ENCODE results near the gene FABP3.

The FABP3 gene

DNA sequence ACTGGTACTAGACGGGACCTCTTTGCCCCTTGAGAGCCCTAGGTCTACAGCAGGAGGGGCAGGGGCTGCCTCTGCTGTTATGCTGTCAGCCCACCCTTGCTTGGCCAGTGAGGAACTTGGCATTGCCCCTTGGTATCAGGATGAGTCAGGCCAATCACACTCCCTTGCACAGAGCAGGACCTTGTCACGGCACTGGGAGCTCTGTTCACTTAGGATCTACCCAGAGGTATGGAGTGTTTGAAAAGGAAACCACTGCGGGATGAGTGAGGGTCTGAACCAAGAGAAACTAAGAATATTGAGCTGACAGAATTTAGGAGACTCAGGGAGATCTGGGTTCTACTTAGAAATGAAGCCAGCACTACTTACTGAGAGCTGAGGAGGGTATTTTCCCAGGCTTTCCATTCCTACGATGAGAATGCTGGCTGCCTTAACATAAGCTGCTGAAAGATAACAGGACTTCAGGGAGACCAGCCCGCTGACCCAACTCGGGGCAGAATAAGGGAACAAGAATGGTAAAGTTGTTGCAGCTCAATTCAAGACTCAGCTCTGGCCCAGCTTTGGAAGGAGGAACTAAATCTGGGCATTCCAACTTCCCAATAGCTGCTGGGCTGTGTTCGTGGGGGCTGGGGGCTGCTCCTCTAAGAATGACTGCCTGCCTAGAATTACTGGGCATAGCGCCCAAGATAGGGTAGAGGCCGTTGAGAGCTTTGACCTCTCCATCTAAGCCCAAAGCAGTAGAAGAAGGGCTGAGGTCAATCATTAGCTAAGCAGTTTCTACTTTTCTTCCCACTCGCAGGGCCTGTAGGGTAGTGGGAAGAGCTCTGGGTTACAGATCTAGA lies 1.5 kb downstream of the FABP3 start:
- DNase-seq (ENCODE audit: low spot score): no peak

DNA sequence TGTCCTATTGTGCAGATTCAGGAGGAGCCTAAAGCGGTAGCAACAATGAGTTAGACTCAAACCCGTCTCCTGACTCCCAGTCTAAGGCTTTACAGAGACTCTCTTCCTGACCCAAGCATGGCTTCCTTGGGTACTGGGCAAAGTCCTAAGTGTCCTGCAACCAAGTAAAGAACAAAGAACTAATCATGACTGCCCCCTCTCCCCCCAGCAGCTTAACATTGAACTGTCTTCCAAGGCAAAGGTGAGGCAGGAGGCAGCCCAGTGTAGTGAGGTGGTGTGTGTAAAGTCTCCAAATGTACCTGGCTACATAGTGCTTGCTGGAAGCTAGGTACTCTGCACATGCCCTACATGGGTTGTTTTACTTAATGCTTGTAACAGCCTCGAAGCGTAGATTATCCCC lies 2.3 kb downstream of the FABP3 start:
- no peak for DNase-seq (ENCODE audit: low spot score)

DNA sequence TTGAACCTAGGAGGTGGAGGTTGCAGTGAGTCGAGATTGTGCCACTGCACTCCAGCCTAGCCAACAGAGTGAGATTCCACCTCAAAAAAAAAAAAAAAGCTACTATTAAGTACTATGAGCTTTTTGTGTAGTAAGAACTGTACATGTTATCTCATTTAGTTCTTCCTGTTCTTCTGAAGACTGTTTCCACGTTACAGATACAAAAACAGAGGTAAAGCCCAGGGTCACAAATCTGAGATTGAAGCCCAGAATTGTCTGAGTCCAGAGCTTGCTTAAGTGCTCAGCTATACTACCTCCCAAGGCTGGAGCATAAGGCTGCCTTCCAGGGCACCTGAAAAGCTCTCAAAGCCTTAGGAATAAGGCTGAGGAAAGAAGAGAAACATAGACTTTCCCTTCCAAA lies 2.9 kb downstream of the FABP3 start:
- no peak for DNase-seq (ENCODE audit: low spot score)

DNA sequence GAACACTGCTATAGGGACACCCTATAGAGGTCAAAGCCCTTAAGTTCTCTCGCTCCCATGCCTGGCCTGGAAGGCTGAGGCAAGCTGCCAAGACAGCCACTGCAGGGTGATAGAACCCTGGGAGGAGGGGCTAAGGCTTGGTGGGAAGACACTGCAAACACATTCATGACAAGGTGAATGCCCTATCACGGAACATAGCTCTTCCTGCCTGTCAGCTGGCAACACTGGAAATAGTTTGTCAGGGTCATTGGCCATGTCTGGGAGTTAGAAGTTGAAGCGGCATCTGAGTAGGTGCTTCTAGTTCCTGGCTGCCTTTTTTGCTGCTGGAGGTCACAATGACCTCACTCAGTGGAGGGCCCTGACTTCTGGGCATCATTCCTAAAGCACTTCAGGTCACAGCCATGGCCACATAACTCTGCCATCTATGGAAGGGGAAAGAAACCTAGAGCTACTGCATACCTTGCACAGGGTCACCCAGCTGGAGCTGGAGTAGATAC lies 4.2 kb downstream of the FABP3 start:
- no peak for DNase-seq (ENCODE audit: low spot score)

DNA sequence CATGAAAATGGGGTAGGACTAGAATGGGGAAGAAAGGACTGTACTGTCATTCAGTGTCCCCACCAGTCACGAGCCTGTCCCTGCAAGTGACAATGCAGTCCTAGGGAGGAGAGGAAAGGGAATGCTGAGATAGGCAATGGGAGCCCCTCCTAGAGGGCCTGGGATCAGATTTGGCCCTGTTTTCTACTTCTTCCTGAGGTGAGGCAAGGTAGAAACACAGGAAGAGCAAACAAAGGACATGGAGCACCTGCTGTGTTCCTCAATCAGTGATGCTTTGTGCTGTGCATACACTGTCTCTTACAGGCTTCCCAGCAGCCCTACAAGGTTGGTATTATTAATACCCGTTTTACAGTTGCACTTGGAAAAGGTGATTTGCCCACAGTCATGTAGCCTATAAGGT lies 6.1 kb downstream of the FABP3 start:
- no peak for DNase-seq (ENCODE audit: low spot score)

DNA sequence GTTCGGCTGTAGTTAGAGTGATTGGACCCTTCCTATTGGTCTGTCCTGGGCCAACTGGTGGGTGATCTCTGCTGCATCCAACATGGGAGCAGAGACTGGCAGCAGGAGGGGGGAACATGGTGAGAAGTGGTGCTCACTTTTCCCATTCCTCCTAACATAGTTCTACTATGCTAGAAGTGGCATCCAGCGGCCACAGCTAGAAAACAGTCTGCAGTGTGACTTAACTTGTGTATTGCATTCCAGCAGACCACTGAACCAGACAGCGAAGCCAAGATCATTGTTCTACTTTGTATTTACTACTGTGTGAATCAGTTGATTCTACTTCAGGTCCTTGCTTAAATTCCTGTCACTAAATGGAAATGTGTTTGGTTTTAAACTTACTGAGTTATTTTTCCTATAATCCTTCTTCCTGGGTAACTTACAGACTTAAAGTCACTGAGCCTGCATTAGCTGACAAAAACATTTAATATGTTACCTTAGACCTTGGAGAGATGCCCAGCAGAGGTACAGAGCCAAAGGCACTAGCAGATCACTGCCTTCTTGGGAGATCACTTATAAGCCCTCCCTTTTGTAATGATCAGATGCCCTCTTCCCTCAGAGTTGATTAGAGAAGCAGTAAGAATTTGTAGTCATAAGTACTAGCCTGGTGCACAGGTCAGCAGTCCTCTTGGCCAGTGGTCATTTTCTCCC lies 8.2 kb downstream of the FABP3 start:
- no peak for DNase-seq (ENCODE audit: low spot score)

DNA sequence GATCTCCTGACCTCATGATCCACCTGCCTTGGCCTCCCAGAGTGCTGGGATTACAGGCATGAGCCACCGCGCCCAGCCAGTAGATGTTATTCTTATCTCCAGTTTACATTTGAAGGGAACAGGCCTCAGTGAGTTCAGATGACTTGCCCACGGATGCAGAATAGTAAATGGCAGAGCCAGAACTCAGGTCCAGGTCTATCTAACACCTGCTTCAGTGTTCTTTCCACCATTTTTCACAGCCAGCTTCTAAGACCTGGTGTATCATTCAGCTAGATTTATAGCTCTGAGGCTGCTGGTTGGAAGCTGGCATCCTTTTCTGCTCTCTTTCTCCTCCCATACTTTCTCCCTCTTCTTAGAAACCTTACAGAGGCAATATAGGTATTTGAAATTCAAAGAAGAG lies 10.8 kb downstream of the FABP3 start:
- DNase-seq (ENCODE audit: low spot score): no peak

DNA sequence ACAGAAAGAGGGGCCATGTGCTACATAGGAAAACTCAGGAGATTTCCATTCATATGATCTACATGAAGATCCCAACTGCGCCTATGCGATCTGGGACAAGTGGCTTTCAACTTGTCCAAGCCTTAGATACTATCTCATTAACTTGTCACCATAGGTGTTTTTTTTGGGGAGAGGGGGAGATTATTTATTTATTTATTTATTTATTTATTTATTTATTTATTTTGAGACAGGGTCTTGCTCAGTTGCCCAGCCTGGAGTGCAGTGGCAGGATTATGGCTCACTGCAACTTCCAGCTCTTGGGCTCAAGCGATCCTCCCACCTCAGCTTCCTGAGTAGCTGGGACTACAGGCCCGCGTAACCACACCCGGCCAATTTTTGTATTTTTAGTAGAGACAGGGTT lies 11.3 kb downstream of the FABP3 start:
- no peak for DNase-seq (ENCODE audit: low spot score)

DNA sequence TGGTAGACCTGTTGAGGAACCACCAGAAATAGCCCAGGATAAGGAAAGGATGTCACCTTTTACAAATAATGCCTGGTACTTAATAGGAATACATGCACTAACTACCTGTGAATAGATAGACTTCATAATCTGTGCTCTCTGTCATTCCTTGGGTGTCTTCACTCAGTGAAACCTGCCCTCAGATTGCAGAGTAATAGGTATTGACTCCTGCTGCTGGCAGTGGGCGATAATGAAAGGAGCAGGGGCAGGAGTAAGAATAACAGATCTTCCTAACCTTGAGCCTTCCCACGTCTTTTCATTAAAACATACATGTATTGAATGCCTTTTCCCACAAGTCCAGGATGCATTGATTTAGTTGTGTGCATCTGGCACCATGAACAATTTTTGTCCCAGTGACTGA lies 16.4 kb downstream of the FABP3 start:
- no peak for DNase-seq (ENCODE audit: low spot score)

DNA sequence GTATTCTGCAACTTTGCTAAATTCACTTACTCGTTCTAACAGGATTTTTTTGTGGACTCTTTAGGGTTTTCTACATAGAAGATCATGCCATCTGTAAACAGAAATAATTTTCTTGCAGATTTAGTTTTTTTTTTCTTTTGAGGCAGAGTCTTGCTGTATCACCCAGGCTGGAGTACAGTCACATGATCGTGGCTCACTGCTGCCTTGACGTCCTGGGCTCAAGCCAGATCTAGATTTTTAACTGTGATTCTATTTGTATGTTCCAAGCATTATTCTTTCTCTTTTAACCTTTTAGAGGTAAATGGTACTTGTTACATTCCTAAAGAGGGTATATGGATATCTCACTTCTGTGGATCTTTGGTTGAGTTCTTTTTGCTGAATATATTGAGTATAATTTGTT lies 18.6 kb downstream of the FABP3 start:
- DNase-seq (ENCODE audit: low spot score): no peak

DNA sequence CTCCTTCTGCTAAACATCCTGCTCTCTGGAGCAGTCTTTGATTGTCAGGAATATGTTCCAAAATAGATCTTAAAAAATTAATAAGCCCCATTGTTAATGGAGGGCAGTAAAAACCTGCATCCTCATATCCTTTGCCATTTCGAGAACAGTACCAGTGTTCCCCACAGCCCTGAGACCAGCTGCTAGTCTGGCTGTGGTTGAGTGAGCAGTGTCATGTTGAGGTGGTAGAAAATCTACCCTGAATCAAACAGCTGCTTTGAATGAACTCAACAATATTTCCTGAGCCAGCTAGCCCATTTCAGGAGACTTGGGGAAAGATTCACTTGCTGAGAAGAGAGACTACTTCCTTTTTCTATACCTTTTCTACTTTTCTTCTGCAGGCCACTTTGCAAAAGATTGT lies 24.4 kb downstream of the FABP3 start:
- DNase-seq (ENCODE audit: low spot score): no peak

DNA sequence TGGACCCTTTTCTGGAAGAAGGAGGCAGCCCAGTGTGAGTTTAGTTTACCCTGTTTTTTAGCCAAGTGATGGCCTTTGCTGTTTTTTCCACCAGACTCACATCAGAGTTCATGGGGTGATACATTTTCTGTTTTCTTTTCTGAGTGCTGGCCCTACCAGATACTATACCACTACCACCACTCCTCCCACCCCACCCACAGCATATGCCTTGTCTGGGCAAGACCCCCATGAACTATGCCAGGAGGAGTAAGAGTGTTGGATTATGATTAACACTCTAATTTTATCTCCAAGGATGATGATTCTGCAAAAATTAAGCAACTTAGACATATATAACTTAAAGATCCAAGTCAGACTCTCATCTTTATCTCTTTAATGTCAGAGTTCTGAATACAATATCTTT lies 26.1 kb downstream of the FABP3 start:
- no peak for DNase-seq (ENCODE audit: low spot score)

DNA sequence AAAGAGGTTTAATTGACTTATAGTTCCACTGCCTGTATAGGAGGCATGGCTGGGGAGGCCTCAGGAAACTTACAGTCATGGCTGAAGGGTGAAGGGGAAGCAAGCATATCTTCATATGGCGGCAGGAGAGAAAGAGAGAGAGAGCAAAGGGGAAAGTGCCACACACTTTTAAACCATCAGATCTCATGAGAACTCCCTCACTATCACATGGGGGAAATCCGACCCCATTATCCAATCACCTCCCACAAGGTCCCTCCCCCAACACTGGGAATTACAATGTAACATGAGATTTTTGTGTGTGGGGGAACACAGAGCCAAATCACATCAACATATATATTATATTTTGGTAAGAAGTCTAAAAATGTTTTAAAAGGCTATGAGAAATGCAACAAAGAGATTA lies 27.2 kb downstream of the FABP3 start:
- DNase-seq (ENCODE audit: low spot score): no peak

DNA sequence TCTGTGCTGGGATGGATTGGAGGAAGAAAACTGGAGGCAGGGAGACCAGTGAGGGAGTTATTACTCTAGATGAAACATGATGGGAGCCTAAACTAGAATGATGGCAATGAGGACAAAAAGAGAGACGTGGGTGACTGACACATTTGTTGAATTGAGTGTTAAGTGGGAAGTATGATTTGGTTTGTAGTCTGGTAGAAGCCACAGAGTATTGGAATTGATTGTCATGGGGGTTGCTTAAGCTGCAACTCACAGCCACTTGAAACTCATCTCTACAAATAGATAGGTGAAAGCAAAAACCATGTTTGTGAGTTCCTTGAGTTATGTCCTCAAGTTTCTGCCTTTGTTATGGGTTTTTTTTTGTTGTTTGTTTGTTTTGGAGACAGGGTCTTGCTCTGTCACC lies 28.4 kb downstream of the FABP3 start:
- no peak for DNase-seq (ENCODE audit: low spot score)

DNA sequence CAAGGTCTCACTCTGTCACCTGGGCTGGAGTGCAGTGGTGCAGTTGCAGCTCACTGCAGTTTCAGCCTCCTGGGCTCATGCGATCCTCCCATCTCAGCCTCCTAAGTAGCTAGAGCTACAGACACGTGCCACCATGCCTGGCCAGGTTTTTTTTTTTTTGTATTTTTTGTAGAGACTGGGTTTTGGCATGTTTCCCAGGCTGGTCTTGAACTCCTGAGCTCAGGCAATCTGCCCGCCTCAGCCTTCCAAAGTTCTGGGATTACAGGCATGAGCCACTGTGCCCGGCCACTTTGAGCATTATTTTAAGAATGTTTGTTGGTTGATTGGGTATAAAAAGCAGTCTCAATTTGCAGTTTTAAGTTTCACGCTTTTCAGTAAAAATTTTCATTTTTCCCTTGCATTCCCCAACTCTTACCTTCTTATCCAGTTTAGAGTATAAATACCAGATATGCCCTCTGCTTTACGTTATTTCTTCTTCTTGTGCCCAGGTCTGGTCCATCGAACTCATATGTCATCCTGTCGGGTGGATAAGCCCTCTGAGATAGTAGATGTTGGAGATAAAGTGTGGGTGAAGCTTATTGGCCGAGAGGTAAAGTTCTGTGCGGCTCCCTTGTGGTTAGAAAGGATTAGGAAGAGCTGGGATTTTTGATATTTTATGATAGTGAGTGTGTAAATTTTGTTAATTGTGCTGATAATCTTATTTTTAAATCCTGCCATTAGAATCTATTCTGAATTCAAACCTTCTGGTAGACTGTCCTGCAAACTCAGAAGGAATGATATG lies 36.0 kb downstream of the FABP3 start:
- DNase-seq (ENCODE audit: low spot score): no peak

DNA sequence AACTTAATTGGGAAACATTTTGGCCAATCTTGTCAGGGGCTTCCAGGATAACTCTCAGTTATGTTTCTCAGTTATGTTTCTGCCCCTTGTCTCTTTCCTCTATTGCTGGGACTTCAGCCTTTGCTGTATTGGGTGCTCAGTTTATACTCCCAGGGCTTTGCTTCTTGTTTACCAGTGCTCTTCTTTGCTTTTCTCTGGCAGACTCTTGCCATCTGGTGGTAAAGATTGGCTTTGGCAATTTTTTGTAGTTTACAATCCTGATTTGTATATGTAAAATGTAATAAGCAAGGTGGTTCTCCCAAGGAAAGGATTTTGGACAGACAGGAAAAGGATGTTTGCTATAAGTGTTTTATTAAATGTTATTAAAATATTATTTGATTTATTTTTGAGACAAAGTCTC lies 37.9 kb downstream of the FABP3 start:
- peak; percentile 13 for DNase-seq (ENCODE audit: low spot score)

DNA sequence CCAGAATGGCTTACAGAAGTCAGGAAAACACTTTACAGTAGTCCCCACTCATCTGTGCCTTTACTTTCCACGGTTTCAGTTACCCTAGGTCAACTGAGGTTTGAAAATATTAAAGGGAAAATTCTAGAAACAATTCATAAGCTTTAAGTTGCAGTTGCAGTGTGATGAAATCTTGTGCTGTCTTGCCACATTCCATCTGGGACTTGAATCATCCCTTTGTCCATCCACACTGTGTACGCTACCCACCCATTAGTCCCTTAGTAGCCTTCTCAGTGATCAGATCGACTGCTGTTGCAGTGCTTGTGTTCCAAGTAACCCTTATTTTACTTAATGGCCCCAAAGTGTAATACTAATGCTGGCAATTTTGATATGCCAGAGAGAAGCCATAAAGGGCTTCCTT lies 45.5 kb downstream of the FABP3 start:
- DNase-seq (ENCODE audit: low spot score): no peak

DNA sequence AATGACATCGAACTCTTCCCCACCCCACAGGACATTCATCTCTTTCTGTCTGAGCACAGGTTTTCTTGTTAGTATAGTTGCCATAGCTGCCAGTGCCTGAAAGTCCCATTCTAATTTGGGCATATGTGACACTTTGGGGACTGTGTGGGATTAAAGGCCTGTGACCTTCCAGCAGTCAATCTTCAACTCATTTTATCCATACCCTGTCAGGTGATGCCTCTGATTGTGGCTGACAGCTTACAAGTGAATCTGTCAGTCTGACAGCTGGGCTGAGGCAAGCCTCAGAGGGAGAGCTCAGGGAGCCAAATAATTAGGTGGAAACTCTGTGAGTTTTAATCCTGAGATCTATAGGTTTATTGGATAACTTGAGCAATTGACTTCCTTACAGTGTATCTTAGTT lies 46.4 kb downstream of the FABP3 start:
- no peak for DNase-seq (ENCODE audit: low spot score)

DNA sequence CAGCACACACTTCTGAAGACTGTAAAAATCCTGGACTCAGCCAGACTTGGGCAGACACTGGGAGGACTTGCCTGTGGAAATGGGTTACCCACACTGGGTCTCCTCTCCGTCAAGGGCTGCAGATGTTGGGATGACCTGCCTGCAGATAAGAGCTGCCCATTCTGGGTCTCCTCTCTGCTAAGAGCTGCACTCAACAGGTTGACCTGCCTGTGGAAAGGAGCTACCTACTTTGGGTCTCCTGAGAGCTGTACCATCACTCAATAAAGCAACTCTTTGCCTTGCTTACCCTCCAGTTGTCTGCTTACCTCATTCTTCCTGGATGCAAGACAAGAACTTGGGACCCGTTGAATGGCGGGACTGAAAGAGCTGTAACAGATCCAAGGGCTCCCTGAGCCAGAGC lies 47.9 kb downstream of the FABP3 start:
- no peak for DNase-seq (ENCODE audit: low spot score)

DNA sequence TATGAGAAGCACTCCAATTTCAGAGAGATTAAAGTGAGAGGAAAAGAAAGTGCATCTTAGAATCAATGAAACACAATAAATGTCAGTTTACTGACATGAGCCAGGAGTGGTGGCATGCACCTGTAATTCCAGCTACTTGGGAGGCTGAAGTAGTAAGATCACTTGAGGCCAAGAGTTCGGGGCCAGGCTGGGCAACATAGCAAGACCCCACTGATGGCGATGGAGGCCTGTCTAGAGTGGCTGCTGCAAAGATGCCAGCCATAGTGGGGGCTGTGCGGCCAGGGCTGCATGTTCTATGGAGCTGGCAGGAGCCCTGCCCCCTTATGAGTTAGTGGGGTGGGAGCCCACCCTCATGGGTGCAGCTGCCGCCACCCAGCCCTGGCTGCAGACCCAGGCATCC lies 48.8 kb downstream of the FABP3 start:
- no peak for DNase-seq (ENCODE audit: low spot score)

DNA sequence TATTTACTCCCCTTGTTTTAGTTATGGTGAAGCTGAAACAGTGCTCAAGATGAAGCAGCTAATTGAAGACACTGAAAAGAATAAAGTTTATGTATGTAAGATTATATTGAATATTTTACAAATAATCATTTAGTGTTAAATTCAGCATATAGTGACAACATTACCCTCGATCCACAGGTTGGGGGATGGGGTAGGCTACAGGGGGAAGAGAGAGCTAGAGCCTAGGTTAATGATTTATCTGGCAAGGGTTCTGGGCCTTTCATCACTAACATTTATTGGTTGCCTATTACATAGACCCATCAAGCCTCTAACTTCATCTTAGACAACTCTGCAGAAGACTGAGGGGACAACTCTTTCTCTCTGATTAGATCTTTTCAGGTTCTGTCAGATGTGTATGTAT lies 54.7 kb downstream of the FABP3 start:
- no peak for DNase-seq (ENCODE audit: low spot score)

DNA sequence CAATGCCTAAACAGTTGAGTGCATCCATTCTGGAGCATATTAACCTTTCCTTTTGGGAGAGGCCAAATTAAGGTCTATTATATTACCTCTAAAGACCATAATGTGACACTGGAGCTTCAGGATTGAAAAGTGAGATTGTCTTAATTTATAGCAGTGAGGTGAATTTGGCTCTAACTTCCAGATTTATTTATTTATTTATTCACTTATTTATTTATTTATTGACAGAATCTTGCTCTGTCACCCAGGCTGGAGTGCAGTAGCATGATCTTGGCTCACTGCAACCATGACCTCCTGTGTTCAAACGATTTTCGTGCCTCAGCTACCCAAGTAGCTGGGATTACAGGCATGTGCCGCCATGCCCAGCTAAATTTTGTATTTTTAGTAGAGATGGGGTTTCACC lies 57.0 kb downstream of the FABP3 start:
- DNase-seq (ENCODE audit: low spot score): no peak

Data from COLO829 (cell line).